GM18520 (cell line): ENCODE results near the gene C12orf56.
"Not testable (repeated sequence)": the region's sequence is repeated elsewhere in the genome, so short reads cannot be mapped to it uniquely, and the experiment has no call there.

Source experiments
- ATAC-seq: cut with Tn5 transposase; IDR thresholded peaks from one replicate; pipeline ENCODE4 v1.9.1; 2021; ENCODE audit not compliant: unreplicated experiment

C12orf56 gene

DNA sequence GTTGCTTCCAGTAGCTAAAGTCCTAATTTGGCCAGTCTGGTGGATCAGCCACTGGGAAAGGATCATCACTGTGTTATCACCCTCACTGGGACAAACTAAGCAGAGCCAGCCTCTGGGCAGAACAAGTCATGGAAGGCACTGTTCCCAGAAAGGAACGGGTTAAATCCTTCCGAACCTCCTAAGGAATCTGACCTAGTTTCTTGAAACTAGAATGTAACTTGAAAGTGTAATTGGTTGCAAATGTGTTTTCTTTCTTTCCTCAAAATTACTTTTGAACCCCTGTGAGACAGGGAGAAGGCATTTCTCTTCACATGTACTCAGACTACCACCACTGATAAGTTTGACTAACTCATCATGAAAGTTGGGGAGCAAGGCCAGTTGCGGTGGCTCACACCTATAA is 149.8 kb downstream of the C12orf56 start:
- no peak for ATAC-seq

GRCh38 chr12:64237382-64237781 is 153.2 kb downstream of the C12orf56 start:
- no peak for ATAC-seq

DNA sequence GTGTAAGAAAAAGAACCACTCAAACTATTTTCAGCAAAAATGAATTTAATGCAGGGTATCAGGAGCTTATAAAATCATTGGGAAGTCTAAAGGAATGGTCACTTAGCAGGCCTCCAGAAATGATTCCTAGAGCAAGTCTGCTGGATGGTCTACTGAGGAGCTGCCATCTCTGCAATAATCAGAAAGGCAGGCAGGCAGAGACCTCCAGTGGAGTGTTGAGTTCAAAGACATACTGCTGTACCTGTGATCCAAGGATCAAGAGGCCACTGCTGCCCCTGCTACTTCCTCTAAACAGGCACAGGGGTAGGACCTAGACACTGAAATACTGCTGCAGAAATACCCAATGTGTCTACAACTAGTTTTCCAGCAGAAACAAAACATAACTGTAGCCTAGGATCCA is 154.0 kb downstream of the C12orf56 start:
- no peak for ATAC-seq

DNA sequence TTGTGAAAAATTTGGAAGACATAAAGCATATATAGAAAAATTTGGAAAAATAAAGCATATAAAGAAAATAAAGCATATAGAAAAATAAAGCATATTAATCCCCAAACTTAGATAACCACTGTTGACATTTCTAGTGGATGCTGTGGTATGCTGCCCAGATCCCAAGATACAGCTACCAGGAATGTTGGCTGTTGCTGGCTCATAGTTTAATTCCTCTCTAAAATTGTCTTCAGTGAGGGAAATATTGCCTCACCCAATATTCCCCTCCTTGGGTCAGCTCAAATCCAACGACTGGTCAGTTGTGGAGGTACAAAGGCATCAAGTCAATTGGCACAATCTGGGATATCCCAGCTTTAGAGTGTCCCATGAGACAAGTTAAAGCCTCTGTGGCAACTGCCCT is 158.4 kb downstream of the C12orf56 start:
- no peak for ATAC-seq

GRCh38 chr12:64229796-64230195 is 160.8 kb downstream of the C12orf56 start:
- no peak for ATAC-seq

- no peak for ATAC-seq
Measured at GRCh38 chr12:64229240-64229639, 161.3 kb downstream of the C12orf56 start.

GRCh38 chr12:64225626-64226025 is 164.9 kb downstream of the C12orf56 start:
- ATAC-seq, result no peak

- ATAC-seq, result peak; percentile 96
Measured at GRCh38 chr12:64222009-64222765, 168.4 kb downstream of the C12orf56 start, which contains the start of gene KICS2. Gene KICS2, minus strand, starts transcription at chr12:64222296. Its CDS starts 59 bp downstream, at chr12:64222237.

- ATAC-seq, result peak; percentile 9
Measured at GRCh38 chr12:64221651-64222008, 168.9 kb downstream of the C12orf56 start.

DNA sequence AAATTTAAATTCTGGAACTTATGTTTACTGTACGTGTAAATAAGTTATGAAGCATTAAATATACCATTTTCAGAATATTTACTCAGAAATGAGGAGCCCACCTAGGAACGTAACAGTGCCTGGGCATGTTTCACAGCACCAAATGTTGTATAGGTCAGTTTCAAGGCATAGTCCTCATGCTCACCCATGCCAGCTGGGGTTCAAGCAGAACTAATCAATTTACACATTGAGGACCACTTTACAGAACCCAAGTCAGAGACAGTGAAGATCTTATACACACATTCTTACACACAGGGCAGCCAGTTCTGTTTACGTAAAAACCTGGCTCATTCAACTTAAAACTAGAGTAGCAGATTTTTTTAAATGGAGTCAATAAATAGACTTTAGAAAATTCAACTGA is 170.5 kb downstream of the C12orf56 start:
- ATAC-seq, result no peak

DNA sequence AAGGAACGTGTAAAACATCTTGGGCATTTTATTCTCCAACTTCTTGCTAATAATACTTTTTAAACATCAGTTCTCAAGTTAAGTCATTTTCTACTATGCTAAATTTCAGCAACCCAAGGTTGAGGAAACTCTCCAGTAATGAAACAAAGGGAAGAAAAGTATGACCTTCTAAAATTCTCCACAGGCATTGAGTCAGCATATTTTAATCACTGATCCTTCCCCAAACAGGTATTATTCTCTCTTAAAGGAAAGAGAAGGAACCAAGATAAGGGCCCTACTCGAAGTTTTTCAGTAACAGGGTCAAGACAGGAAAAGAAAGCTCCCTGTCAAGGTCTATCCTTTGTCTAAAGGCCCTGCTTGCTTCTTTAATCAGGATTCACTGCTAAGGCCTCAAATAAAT is 171.4 kb downstream of the C12orf56 start:
- no peak for ATAC-seq

DNA sequence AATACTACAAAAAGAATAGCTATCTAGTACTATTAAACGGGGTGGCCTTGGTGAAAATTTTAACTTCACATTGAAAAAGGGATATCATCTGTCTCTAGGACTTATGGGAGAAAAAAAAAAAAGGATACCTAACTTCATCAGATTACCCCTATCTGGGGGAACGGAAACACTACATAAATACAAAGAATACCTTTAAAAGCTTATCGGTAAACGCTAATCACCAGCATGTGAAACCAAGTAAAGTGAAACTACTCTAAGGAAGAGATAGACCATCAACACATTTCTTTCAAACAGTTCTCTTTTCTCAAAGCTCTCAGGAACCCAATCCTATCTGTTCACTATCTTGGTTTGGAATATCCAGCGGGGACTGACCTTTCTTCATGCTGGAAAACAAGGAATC is 172.0 kb downstream of the C12orf56 start:
- no peak for ATAC-seq

DNA sequence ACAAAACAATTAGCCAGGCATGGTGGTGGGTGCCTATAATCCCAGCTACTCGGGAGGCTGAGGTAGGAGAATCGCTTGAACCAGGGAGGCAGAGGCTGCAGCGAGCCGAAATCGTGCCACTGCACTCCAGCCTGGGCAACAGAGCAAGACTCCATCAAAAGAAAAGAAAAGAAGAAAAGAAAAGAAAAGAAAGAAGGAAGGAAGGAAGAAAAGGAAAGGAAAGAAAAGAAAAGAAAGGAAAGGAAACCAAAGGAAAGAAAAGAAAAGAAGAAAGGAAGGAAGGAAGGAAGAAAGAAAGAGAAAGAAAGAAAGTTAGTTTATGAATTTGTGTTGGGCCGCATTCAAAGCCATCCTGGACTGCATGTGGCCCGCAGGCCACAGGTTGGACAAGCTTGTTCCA is 172.9 kb downstream of the C12orf56 start:
- ATAC-seq, result not testable (repeated sequence)

GRCh38 chr12:64216239-64216638 is 174.3 kb downstream of the C12orf56 start:
- no peak for ATAC-seq
